HG02571 (cell line): ENCODE data around the gene PECR.
"Not testable (repeated sequence)": the region's sequence is repeated elsewhere in the genome, so short reads cannot be mapped to it uniquely, and the experiment has no call there.

Experiments used
- ATAC-seq: cut with Tn5 transposase; IDR thresholded peaks from one replicate; pipeline ENCODE4 v1.9.1; 2021; ENCODE audit warnings: mild to moderate bottlenecking, moderate library complexity; ENCODE audit not compliant: unreplicated experiment

Gene PECR

DNA sequence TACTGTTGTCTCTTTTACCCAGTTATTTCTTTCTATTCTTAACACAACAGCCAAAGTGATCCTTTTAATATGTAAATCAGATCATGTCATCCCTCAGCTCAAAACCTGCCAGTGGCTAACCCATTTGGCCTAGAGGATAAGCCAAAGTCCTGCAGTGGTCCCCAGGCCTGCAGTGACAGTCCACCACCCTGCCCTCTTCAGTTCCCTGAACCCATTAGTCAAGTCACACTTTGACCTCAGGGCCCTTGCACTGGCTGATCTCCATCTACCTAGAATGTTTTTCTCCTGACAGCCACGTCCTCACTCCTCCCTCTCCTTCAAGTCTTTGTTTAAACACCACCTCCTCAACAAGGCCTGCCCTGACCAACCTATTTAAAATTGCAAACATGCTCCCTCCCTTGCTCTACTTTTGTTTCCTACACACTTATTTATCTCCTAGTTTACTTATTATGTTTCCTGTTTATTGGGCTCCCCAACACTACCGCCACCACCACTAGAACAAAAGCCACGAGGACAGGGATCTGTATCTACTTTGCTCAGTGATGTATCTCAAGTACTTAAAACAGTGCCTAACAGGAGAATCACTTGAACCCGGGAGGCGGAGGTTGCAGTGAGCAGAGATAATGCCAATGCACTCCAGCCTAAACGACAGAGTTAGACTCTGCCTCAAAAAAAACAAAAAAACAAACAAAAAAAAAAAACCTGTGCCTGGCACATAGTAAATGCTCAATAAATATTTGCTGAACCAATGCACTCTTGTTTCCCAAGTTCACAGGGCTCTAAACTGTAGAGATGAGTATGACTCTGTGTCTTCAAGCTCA lies 77.5 kb downstream of the PECR start:
- no peak for ATAC-seq

DNA sequence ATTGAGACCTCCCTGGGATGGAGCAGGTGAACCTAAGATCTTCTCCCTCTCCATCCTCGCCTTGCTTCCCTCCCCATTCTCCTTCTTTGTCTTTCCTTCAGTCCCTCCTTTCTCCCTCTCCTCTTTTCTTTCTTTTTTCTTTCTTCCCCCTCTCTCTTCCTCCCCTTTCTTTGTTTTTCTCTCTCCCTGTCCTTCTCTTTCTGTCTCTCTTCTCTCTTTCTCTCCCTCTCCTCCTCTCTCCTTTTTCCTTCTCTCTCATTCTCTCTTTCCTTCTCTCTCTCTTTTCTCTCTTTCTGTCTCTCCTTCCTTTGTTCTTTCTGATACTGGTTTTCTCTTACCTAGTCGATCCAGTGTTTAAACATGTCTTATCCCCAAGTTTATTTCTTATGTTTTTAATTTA lies 78.9 kb downstream of the PECR start:
- ATAC-seq: no peak

DNA sequence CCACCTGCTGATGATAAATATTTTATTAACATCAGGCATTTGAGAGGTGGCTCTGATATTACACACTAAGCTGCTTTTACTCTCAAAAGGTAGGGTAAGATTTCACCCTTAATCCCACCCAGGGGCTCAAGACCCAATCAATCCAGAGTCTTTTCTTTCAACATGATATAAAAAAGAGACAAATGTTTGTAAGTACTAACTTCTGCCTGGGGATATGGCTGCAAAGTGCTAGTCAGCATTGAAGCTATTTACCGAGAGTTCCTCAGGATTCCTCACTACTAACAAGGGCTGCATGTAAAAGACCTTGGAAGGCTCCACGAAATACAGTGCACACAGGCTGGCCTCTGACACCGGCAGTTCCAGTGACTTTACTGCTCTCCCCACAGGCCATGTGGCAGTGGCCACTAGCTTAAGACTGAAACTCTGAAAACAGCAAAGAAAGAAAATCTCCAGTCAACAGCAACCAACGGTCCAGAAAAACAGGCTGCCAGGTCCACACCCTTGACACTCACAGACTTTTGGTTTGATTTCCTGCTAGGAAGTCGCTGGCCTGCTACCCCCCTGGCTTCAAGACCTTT lies 79.4 kb downstream of the PECR start:
- no peak for ATAC-seq

DNA sequence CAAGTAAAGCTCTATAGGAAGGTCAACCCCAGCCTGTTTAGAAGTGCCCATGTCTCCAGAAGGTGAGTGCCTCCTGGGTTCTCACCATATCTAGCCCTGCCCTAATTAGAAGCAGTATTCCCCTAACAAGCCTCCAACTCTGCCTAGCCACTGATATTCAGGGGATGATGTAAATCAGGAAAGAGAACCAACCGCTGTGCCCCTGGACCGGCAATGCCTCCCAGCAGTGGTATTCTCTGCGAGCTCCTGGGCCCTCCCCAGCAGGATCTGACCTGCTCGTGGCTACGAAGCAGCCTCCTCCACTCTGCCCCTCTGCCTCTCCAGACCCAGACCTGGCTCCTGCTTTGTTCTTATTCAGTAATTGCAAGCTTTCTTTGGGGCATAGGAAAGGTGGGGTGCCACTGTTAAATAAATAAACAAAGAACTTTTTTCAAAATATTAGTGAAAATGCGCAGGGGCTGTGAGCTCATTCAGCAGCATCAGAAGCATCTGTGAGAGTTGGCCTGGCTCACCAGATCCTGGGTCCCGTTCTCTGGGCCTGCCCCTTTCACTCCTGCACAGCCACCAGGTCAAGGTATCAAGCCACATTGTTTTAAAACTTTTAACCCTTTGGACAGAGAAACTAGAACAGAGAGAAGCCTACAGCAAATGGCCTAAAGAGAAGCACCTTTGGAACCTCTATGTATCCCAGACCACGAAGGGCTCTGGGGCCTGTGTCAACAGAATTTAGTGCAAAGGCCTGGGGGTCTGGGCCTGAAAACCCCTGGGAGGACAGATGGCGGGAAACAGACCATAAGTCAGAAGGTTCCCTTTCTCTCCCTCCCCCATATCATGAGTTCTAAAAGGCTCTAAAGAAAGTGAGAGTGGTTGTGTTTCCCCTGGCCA lies 80.2 kb downstream of the PECR start:
- ATAC-seq: no peak

DNA sequence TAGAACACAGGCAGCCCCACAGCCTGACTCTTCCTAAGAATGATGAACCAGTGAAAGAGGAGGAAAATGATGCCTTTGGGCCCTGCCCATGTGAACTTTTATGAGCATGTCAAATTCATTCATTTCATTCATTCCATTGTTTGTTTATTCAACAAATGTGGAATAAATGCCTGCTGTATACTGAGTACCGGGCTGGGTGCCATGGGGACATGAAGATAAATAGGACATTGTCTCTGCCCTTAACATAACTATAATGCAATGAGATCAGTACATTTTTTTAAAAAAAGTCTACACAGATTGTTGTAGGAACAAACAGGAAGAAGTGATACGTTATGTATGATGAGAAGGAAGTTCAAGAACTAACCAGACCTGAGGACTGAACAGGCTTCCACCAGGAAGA lies 83.0 kb downstream of the PECR start:
- ATAC-seq: no peak

DNA sequence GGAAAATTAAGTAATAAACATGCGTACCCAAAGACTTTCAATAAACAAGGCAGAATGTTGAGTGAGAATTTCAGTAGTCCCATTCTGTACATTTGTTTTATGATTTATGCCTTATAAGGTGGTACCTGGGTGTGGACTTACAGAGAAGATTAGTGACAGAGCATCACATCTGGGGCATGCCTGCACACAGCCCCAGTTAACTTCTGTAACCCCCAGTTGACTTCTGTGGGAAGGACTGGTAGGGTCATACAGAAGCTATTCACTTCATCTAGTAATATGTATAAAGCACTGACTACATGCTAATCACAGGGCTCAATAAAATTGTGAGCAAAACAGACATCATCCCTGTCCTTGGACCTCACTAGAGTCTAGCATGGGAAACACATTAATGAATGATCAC lies 84.4 kb downstream of the PECR start:
- ATAC-seq: no peak

DNA sequence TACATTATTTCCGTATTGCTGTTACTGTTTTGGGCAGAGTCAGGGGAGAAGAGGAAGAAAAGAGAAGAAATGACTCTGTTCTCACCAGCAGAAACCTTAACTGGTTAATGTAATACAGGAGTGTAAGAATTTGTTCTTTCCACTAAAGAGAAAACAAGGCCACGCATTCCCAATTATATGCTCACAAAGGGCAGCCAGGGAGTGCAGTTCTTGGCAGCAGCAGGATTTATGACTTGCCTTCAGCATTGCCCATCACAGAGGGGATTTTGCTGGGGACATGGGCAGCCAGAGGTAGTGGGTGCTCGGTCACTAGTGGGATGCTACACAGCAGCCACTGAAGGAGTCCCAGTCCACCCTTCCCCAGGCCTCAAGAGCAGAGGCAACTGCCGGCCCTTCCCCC lies 86.7 kb downstream of the PECR start:
- no peak for ATAC-seq

DNA sequence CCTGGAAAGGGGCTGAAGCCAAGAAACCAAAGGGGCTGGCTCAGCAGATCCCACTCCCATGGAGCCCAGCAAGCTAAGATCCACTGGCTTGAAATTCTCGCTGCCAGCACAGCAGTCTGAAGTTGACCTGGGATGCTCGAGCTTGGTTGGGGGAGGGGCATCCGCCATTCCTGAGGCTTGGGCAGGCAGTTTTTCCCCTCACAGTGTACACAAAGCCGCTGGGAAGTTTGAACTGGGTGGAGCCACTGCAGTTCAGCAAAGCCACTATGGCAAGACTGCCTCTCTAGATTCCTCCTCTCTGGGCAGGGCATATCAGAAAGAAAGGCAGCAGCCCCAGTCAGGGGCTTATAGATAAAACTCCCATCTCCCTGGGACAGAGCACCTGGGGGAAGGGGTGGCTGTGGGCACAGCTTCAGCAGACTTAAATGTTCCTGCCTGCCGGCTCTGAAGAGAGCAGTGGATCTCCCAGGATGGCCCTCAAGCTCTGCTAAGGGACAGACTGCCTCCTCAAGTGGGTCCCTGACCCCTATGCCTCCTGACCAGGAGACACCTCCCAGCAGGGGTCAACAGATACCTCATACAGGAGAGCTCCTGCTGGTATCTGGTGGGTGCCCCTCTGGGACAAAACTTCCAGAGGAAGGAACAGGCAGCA lies 92.9 kb downstream of the PECR start:
- not testable (repeated sequence) for ATAC-seq
